Measurements from ENCODE around the gene DNMT1. TPM values are rescaled to one million over a fixed set of nuclear protein-coding genes. Genes with fewer than 3 reads are reported as not detected.

The DNMT1 gene
- 53.4 to 60.4 TPM (median 58.5 TPM) in 5 replicates for total RNA-seq (2022; extraction: Qiagen RNA extraction)

DNA sequence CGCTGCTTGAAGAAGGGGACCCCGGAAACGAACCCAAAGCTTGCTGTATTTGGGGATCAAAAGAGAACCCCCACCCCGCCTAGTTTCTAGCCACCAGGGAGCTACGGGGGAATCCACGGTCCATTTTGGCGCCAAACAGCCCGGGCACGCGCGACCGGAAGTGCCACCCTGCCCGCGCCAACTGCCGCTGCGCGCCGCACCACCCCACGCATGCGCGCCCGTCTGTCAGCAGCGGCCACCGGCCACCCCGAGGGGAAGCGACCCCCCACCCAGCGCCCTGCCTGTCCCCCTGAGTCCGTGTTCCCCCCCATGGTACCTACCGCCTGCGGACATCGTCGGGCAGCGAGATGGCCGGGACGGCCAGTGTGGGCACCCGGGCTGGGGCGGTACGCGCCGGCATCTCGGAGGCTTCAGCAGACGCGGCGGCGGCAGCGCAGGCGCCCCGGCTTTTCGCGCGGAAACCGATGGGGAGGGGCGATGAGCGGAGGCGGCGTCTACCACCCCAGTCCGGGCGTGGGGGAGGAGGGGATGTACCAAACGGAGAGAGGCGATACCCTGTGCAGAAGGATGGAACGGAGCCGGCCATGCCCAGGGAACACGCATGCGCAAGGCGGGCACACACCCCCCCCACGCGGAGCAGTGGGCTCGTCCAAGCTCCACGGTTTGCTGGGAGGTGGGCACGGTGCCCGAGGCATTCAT lies at the start of gene DNMT1:
TSS of gene DNMT1 (minus strand) at position 454 of the 699 bp plus-strand sequence. CDS start at position 400, 54 bp downstream.

DNA sequence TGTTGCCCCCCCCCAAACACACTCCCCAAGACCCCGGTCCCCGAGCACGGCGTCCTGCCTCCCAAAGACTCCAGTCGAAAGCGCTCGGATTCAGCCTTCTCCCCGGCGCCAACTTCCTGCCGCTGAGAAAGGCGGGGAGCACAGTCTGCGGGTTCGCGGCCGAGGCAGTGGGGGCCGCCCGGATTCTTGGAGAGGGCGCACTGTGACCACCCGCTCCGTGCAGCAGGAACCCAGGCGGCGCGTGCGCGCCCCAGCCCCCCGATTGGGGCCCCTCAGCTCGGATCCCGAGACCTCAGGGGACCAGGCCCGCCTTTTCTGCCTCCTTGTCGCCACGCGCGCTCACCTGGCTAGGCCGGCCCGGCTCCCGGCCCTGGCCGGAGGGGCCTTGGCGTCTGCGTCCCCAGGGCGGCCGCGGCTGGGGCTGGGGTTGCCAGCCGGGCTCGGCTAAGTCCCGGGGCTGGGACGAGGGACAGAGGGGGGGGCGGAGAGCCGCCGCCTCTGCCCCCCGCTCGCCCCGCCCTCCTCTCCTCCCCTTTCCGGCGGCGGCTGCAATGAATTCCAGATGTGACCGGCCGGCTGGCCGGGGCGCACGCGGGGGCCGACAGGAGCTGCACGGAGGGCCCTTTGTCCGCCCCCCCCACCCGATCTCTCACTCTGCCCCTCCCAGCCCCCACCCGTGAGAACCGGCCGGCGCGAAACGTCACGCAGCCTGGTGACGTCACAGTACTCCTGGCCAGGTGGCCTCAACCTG lies 36.3 kb upstream of the DNMT1 start, which contains the start of gene S1PR2:
TSS of gene S1PR2 (minus strand) at position 471 of the 751 bp plus-strand sequence. CDS start 6,426 bp downstream, outside the sequence.

DNA sequence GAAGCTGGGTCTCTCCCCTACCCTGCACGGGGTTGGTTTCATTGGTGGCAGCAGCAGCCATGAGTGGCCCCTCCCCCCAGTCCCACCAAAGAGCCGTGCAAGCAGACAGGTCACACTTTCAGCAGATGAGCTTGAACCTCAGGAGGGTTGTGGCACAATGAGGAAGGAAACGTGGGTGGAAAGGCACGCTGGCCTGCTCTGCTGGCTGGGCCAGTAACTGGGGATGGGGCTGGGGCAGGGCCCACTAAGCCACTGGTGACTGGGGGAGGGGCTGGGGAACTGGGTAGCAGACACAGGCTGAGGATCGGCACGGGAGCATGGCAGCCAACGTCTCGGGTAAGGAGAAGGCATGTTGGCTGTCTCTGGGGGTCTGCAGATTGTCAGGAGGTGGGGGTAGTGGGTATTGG lies 83.3 kb downstream of the DNMT1 start, which contains the start of gene P2RY11:
TSS of gene P2RY11 (plus strand) at position 289 of the 407 bp plus-strand sequence. CDS start at position 318, 29 bp downstream.

DNA sequence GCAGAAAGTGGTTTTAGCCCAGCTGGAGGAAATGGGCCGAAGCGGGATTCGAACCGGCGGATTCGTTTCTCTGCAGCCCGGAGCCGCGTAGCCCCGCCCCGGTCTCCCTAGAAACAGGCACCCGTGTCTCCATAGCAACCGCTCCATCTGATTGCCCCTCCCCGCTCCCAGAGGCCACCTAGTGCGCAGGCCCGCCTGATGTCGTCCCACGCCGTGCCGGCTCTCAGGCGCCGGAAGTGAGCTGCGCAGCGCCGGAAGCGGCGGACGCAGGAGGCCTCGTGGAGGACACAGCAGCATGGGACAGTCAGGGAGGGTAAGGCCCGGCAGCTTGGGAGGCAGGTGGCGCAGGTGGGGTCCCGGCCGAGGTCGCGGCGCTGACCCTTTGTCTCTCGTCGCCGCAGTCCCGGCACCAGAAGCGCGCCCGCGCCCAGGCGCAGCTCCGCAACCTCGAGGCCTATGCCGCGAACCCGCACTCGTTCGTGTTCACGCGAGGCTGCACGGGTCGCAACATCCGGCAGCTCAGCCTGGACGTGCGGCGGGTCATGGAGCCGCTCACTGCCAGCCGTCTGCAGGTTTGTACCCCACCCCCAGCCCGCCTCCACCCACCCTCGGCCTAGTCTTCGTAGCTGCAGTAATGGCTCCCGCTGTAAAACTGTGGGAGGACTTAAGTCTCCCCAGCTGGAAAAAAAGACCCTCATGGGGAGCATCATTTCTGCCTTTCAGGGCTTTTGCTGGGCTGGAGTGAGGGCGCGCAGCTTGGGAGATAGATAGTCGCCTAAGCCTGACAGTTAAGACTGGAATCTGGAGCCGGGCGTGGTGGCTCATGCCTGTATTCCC lies 88.4 kb downstream of the DNMT1 start, which contains the start of gene PPAN:
TSS of gene PPAN (plus strand) at position 263 of the 837 bp plus-strand sequence. CDS start at position 296, 33 bp downstream.

DNA sequence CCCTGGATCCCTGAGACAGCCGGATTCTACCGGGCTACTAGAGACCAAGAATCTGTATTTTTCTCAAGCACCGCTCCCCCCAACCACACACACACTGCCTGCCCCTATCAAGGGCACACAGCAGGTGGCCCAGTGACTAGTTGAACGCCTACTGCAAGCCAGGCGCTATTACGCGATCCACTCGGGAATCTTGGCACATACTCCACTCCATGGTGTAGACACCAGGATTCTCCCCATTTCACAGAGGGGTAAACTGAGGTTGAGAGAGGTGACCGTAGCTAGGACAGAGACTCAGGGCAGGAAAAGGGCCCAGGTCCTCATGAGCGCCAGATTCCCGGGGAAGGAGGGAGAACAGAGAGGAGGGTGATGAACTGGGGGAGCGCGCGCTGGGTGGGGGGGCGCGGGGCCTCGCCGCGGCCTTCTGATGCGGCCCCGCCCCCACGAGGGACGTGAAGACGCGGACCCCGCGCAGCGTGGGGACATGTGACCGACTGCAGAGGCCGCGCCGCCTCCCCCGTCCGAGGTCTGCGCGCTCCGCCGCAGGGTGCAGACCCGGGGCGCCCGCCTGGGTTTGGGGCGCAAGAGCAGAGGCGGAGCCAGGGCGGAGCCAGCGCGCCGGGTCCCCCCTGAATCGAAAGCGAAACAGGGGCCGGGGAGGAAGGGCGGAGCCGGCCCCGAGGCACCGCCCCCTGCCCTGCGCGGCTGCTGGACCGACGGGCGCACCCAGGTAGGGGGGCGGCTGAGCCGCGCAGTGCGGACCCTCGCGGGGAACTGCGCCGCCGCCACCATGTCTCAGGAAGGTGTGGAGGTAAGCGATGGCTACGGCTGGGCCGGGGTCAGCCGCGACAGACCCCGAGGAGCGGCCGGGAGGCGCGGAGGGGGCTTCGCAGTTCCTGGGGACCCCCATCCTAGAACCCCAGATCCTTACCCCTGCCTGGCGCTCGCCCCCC lies 108.8 kb downstream of the DNMT1 start, which contains the start of gene SHFL:
TSS of gene SHFL (plus strand) at position 677 of the 950 bp plus-strand sequence. CDS start at position 788, 111 bp downstream.

Other genes starting within 250 kb of the DNMT1 start
- 2.7 to 4.3 TPM (median 3.0 TPM) in 5 replicates for gene COL5A3, start 184.4 kb downstream of the DNMT1 start, total RNA-seq (2022; extraction: Qiagen RNA extraction)
- 0.09 to 0.44 TPM (median 0.21 TPM) in 5 replicates for gene RDH8, start 181.5 kb downstream of the DNMT1 start, total RNA-seq (2022; extraction: Qiagen RNA extraction)
- 6.2 to 7.9 TPM (median 7.4 TPM) in 5 replicates for gene SHFL, start 108.6 kb downstream of the DNMT1 start, total RNA-seq (2022; extraction: Qiagen RNA extraction)
- 0.05 to 0.08 TPM in 2 of 5 replicates, not detected in the others for gene ANGPTL6, start 92.3 kb downstream of the DNMT1 start, total RNA-seq (2022; extraction: Qiagen RNA extraction)
- 43.8 to 56.2 TPM (median 51.7 TPM) in 5 replicates for gene PPAN, start 88.6 kb downstream of the DNMT1 start, total RNA-seq (2022; extraction: Qiagen RNA extraction)
- 4.7 to 11.2 TPM (median 7.9 TPM) in 5 replicates for gene P2RY11, start 83.3 kb downstream of the DNMT1 start, total RNA-seq (2022; extraction: Qiagen RNA extraction)
- gene EIF3G, start 75.1 kb downstream of the DNMT1 start, total RNA-seq (2022; extraction: Qiagen RNA extraction), result 155 to 177 TPM (median 159 TPM) in 5 replicates
- gene S1PR2, start 36.4 kb upstream of the DNMT1 start, total RNA-seq (2022; extraction: Qiagen RNA extraction), result 0.68 to 1.1 TPM (median 0.73 TPM) in 5 replicates
- 54.1 to 77.3 TPM (median 72.5 TPM) in 5 replicates for gene MRPL4, start 57.3 kb upstream of the DNMT1 start, total RNA-seq (2022; extraction: Qiagen RNA extraction)
- 2.5 to 4.4 TPM (median 4.3 TPM) in 5 replicates for gene ICAM1, start 76.2 kb upstream of the DNMT1 start, total RNA-seq (2022; extraction: Qiagen RNA extraction)
- gene ICAM4, start 92.0 kb upstream of the DNMT1 start, total RNA-seq (2022; extraction: Qiagen RNA extraction), result 0.08 to 0.09 TPM in 2 of 5 replicates, not detected in the others
- 0.25 to 0.78 TPM (median 0.72 TPM) in 5 replicates for gene ICAM5, start 95.0 kb upstream of the DNMT1 start, total RNA-seq (2022; extraction: Qiagen RNA extraction)
- gene ZGLP1, start 114.9 kb upstream of the DNMT1 start, total RNA-seq (2022; extraction: Qiagen RNA extraction), result 0.66 to 2.8 TPM (median 2.3 TPM) in 5 replicates
- gene FDX2, start 121.1 kb upstream of the DNMT1 start, total RNA-seq (2022; extraction: Qiagen RNA extraction), result 23.3 to 35.3 TPM (median 32.5 TPM) in 5 replicates
- gene RAVER1, start 138.6 kb upstream of the DNMT1 start, total RNA-seq (2022; extraction: Qiagen RNA extraction), result 24.6 to 28.7 TPM (median 27.8 TPM) in 5 replicates
- gene ICAM3, start 144.7 kb upstream of the DNMT1 start, total RNA-seq (2022; extraction: Qiagen RNA extraction), result 6.4 to 9.7 TPM (median 8.2 TPM) in 5 replicates
- 31.1 to 43.7 TPM (median 40.2 TPM) in 5 replicates for gene TYK2, start 185.6 kb upstream of the DNMT1 start, total RNA-seq (2022; extraction: Qiagen RNA extraction)
- gene CDC37, start 208.6 kb upstream of the DNMT1 start, total RNA-seq (2022; extraction: Qiagen RNA extraction), result 166 to 190 TPM (median 172 TPM) in 5 replicates
- 4.2 to 4.6 TPM (median 4.5 TPM) in 5 replicates for gene PDE4A, start 225.6 kb upstream of the DNMT1 start, total RNA-seq (2022; extraction: Qiagen RNA extraction)

Measured in A549 treated with Hydrocortisone at 1 μM for 4 hours (cell line).